Measurements from ENCODE around the gene GPR33. TPM values are rescaled to one million over a fixed set of nuclear protein-coding genes. Genes with fewer than 3 reads are reported as not detected.

The GPR33 gene, protein sequence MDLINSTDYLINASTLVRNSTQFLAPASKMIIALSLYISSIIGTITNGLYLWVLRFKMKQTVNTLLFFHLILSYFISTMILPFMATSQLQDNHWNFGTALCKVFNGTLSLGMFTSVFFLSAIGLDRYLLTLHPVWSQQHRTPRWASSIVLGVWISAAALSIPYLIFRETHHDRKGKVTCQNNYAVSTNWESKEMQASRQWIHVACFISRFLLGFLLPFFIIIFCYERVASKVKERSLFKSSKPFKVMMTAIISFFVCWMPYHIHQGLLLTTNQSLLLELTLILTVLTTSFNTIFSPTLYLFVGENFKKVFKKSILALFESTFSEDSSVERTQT
- total RNA-seq = not detected

DNA sequence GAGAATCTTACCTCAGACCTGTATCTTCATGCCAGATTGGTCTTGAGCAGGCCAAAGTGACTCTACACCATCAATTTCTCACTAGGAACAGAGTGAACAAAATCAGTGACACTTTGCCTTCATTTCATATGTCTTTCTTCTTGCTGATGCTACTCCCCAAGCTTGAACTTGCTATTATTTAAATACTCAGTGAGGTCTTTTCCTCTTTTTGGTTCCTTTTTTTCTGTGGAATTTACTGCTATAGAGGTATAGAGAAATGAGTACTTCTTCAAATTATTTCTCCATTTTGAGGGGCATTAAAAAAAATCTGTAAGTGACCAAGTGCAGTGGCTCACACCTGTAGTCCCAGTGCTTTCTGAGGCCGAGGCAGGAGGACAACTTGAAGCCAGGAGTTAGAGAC, at the start of gene GPR33:
GPR33 (minus strand) TSS at position 154 of the 400 bp plus-strand sequence. CDS start 4,074 bp downstream, outside the sequence.
- Mint-ChIP-seq H3K9me3 (no peaks in the 10 kb centered on the region), H3K27me3 (peaks cover 4% of the 10 kb centered on the region), H3K4me1 (no peaks in the 10 kb centered on the region), H3K4me3 (no peak within 1 kb of the TSS), H3K27ac (no peak within 1 kb of the TSS), H3K36me3 (ENCODE audit: low read depth) (no peaks in the 10 kb centered on the region)
- no peak for ATAC-seq (replicated peaks)

DNA sequence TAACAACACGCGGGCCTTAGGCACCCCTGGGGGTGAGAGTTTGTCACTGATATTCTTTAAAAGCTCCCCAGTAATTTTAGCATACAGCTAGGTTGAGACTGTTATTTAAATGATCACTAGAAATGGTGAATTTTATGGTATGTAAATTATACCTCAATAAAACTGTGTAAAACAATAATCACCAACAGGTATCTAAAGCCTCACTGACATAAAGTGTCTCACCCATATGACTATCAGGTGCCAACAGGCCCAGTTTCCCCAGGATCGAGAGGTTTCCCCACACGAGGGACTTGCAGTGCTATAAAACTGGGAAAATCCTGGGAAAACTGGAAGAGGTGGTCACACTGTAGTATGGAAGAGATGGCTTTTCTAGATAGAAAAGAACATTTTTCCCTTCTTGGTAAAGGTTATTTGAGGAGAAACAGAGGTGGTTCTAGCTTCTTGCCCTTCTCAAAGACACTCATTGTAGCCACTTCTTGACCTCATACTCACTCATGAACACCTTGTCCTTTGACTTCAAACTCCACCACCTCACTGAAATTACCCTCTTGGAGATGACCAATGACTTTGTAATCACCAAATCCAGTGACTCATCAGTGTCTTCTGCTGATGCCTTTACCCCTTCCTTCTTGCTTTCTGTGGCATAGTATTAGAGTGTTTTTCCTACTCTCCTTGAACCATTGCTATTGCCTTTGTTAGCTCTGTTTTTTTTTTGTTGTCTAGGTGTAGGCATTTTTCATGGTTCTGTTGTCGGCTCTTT, 48.5 kb upstream of the GPR33 start:
- Mint-ChIP-seq H3K4me3 (no peak overlapping the region), H3K9me3 (no peaks in the 10 kb centered on the region), H3K36me3 (ENCODE audit: low read depth) (no peaks in the 10 kb centered on the region), H3K4me1 (no peaks in the 10 kb centered on the region), H3K27ac (no peak overlapping the region), H3K27me3 (peaks cover 22% of the 10 kb centered on the region)
- peak; percentile 60 for ATAC-seq (replicated peaks)

DNA sequence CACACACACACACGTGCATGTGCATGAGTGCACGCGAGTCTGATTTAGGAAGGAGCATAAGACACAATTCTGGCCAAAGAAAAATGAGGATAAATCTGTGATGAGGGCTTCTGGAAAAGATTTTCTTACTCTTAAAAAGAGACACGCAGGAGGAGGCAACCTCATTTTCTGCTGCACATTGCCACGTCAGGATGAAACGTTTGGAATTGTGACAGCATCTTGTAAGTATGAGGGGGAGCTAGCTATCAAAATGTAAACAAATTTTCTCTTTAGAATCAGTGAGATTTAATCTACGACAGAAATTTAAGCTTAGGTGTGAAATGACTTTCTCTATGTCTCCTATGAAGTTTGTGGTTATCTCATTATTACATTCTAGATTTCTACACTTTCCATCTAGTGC, 42.3 kb upstream of the GPR33 start:
- H3K27ac Mint-ChIP-seq = no peak overlapping the region
- no peaks in the 10 kb centered on the region for H3K36me3 Mint-ChIP-seq (ENCODE audit: low read depth)
- no peaks in the 10 kb centered on the region for H3K4me1 Mint-ChIP-seq
- H3K9me3 Mint-ChIP-seq = no peaks in the 10 kb centered on the region
- no peak for ATAC-seq (replicated peaks)
- H3K4me3 Mint-ChIP-seq = no peak overlapping the region
- peaks cover 3% of the 10 kb centered on the region for H3K27me3 Mint-ChIP-seq

DNA sequence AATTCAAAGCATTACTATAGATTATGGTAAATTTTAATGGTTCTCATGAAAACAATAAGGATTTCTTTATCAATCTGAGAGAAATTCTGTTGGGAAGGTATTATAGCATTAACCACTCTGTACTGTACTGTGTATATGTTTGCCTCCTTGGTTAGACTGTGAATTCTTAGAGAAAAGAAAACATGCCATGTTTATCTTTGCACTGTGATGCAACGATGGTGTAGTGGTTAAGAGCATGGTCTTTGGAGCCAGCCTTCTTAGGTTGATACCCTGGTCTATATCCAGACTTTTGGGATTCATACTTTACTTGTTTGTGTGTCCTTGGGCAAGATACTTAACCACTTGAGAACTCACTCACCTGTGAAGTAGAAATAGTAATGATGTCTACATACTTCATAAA, 41.2 kb upstream of the GPR33 start:
- Mint-ChIP-seq H3K36me3 (ENCODE audit: low read depth) (no peaks in the 10 kb centered on the region), H3K4me1 (no peaks in the 10 kb centered on the region), H3K9me3 (no peaks in the 10 kb centered on the region), H3K27me3 (no peaks in the 10 kb centered on the region), H3K4me3 (no peak overlapping the region), H3K27ac (no peak overlapping the region)
- no peak for ATAC-seq (replicated peaks)

DNA sequence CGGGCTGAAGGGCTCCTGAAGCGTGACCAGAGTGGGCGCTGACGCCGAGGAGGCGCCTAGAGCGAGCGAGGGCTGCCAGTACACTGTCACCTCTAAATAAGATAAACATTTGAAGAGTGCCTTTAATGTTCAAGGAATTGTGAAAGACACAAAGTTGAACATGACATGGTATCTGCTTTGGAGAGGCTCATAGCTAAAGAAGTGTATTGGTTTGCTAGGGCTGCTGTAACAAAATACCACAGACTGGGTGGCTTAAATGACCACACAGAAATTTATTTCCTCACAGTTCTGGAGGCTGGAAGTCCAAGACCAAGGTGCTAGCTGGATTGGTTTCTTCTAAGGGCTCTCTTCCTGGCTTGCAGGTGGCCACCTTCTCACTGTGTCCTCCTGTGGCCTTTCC, 39.7 kb upstream of the GPR33 start:
- Mint-ChIP-seq H3K4me3 (no peak overlapping the region), H3K9me3 (no peaks in the 10 kb centered on the region), H3K4me1 (no peaks in the 10 kb centered on the region), H3K36me3 (ENCODE audit: low read depth) (no peaks in the 10 kb centered on the region), H3K27ac (no peak overlapping the region), H3K27me3 (peaks cover 6% of the 10 kb centered on the region)
- ATAC-seq (replicated peaks) = no peak

DNA sequence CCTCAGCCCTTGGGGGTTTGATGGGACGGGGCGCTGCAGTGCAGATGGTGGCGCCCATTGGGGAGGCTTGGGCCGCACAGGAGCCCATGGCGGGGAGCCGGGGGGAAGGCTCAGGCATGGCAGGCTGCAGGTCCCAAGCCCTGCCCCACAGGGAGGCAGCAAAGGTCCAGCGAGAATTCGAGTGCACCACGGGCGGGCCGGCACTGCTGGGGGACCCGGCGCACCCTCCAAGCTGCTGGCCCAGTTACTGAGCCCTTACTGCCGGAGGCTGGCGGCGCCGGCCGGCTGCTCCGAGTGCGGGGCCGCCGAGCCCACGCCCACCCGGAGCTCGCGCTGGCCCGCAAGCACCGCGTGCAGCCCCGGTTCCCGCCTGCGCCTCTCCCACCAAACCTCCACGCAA, 39.2 kb upstream of the GPR33 start:
- no peaks in the 10 kb centered on the region for H3K9me3 Mint-ChIP-seq
- peaks cover 6% of the 10 kb centered on the region for H3K27me3 Mint-ChIP-seq
- H3K36me3 Mint-ChIP-seq (ENCODE audit: low read depth) = no peaks in the 10 kb centered on the region
- no peak overlapping the region for H3K27ac Mint-ChIP-seq
- H3K4me3 Mint-ChIP-seq = no peak overlapping the region
- ATAC-seq (replicated peaks) = no peak
- H3K4me1 Mint-ChIP-seq = no peaks in the 10 kb centered on the region

DNA sequence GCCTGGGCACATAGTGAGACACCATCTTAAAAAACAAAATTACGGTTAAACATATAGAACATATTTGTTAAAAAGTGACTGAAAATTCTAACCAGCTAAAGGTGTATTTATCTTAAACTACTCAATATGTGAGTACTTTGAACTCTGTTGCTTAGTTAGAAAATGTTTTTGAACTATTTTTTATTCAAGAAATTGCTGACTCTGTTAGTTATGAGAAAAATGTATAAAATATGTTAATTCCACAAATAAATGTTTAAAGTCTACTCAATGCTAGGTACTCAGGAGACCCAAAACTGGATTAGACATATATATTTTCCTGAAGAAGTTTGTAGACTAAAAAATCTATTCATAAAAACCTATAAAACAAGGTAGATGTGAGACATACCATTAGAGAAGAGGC, 23.0 kb upstream of the GPR33 start:
- ATAC-seq (replicated peaks) = no peak
- Mint-ChIP-seq H3K27ac (no peak overlapping the region), H3K9me3 (no peaks in the 10 kb centered on the region), H3K36me3 (ENCODE audit: low read depth) (no peaks in the 10 kb centered on the region), H3K4me3 (no peak overlapping the region), H3K27me3 (no peaks in the 10 kb centered on the region), H3K4me1 (no peaks in the 10 kb centered on the region)

DNA sequence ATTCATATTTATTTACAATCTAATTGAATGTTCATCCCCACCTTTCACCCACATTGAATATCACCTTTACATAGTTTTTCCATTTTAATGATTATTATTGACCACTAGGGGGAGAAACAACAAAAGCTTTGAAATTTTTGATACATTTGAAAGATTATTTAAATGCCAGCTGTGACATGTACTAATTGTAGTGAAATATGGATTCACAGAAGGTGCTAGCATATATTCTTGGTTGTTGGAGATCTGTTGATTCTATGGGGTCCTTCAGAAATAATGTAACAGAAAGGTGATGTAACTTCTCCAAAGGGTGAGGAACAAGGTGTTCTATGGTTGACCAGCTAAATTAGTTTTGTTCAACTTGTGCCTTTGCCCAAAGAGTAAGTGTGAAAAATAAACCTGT, 22.4 kb upstream of the GPR33 start:
- no peaks in the 10 kb centered on the region for H3K4me1 Mint-ChIP-seq
- no peak overlapping the region for H3K4me3 Mint-ChIP-seq
- no peak for ATAC-seq (replicated peaks)
- no peaks in the 10 kb centered on the region for H3K27me3 Mint-ChIP-seq
- no peak overlapping the region for H3K27ac Mint-ChIP-seq
- H3K36me3 Mint-ChIP-seq (ENCODE audit: low read depth) = no peaks in the 10 kb centered on the region
- H3K9me3 Mint-ChIP-seq = no peaks in the 10 kb centered on the region

DNA sequence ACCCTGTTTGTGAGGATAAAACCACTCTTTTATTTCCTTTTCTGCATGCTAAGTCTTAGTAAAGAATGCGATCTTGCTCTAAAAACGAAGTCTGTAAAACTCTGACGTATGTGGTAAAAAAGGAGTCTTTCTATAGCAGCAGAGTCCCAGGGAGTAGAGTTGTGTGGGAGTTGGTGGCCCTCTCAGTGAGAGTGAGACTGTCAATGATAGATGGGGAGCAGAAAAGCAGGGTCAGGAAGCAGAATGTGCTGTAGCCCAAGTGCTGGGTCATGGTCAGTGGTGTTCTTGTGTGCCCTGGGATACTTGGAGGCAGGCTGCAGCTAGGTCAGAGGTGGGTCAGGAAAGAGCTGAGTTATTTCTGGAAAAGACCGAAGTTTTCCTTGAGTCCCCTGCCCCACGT, 20.3 kb upstream of the GPR33 start:
- no peaks in the 10 kb centered on the region for H3K36me3 Mint-ChIP-seq (ENCODE audit: low read depth)
- no peaks in the 10 kb centered on the region for H3K27me3 Mint-ChIP-seq
- H3K9me3 Mint-ChIP-seq = no peaks in the 10 kb centered on the region
- H3K27ac Mint-ChIP-seq = no peak overlapping the region
- no peak overlapping the region for H3K4me3 Mint-ChIP-seq
- ATAC-seq (replicated peaks) = no peak
- no peaks in the 10 kb centered on the region for H3K4me1 Mint-ChIP-seq

DNA sequence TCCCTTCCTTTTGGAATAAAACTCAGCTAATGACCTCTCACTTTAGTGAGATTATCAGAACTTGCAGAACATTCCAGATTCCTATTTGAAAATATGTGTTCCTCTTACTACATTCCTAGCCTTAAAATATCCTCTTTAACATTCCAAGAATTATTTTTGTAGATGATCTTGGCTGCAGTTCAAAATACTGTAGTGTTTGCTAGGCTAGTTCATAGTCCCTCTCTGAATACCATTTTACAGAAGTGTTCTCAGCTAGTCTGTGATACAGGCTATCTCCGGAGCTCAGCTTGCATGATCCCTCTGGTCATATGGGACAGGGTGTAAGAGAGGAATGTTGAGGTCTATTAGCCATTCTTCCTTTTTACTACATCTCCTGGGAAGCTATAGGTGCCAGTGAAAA, 17.6 kb upstream of the GPR33 start:
- Mint-ChIP-seq H3K36me3 (ENCODE audit: low read depth) (no peaks in the 10 kb centered on the region), H3K27ac (no peak overlapping the region), H3K4me1 (no peaks in the 10 kb centered on the region), H3K27me3 (no peaks in the 10 kb centered on the region), H3K9me3 (no peaks in the 10 kb centered on the region), H3K4me3 (no peak overlapping the region)
- ATAC-seq (replicated peaks) = no peak

DNA sequence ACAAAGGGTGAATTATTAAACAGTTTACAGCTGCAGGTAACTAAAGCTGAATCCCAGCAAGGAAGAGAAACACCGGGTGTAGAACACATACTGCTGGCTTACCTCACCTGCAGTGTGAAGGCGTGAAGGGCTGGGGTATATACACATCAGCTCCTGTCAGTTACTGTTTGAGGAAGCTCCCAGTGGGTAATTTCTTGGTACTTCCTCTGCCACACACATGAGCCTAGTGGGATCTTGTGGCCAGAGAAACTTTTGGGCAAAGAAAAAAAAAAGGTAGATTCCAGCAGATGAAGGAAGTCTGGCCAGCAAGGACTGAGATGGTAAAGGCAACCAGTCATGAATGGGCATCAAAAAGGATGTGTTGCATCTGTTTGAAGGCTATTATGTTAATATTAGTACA, 14.0 kb upstream of the GPR33 start:
- H3K4me1 Mint-ChIP-seq = no peaks in the 10 kb centered on the region
- H3K27me3 Mint-ChIP-seq = peaks cover 5% of the 10 kb centered on the region
- no peak for ATAC-seq (replicated peaks)
- H3K4me3 Mint-ChIP-seq = no peak overlapping the region
- H3K36me3 Mint-ChIP-seq (ENCODE audit: low read depth) = no peaks in the 10 kb centered on the region
- no peaks in the 10 kb centered on the region for H3K9me3 Mint-ChIP-seq
- H3K27ac Mint-ChIP-seq = no peak overlapping the region

DNA sequence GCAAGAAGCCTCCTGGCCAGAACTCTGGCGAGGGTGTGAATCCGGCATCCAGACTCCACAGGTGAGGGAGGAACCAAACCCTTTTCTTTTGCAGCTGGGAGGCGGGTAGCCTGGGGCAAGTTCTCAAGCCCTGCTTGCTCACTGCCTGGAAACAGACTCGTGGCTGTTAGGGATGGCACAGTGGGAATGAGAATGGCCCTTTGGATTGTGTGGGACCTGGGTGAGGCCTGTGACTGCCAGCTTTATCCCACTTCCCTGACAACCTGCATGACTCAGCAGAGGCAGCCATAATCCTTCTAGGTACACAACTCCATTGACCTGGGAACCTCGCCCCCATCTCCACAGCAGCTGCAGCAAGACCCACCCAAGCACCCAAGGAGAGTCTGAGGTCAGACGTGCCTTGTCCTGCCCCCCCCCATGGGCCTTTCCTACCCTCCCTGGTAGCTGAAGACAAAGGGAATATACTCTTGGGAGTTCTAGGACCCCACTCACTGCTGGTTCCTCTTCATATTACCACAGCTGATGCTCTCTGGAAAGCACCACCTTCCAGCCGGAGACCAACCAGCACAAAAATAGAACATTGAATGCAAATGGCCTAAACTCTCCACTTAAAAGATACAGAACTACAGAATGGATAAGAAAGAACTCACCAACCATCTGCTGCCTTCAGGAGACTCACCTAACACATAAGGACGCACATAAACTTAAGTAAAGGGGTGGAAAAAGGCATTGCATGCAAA, 5.1 kb upstream of the GPR33 start:
- Mint-ChIP-seq H3K4me1 (no peaks in the 10 kb centered on the region), H3K9me3 (no peaks in the 10 kb centered on the region), H3K27me3 (peaks cover 14% of the 10 kb centered on the region), H3K36me3 (ENCODE audit: low read depth) (no peaks in the 10 kb centered on the region), H3K4me3 (no peak overlapping the region), H3K27ac (no peak overlapping the region)
- ATAC-seq (replicated peaks) = no peak

DNA sequence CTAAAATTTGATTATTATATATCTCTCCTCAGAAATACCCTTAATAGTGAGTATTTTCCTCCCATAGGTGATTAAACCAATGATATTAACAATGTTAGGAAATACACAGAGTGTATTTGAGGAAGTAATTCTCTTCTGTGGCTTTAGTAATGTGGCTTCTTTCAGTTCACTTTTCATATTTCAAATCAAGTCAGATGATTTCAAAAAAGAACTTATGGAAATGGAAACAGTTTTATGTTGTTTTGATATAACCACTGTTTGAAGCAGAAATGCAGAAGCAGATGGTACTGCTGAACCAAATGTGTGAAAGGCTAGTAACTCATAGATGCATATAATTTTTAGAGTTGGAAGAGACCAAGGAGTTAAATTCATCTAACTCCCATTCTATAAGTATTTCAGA, 1.9 kb upstream of the GPR33 start:
- Mint-ChIP-seq H3K27ac (no peak overlapping the region), H3K4me1 (no peaks in the 10 kb centered on the region), H3K27me3 (peaks cover 4% of the 10 kb centered on the region), H3K9me3 (no peaks in the 10 kb centered on the region), H3K36me3 (ENCODE audit: low read depth) (no peaks in the 10 kb centered on the region), H3K4me3 (no peak overlapping the region)
- ATAC-seq (replicated peaks) = no peak

DNA sequence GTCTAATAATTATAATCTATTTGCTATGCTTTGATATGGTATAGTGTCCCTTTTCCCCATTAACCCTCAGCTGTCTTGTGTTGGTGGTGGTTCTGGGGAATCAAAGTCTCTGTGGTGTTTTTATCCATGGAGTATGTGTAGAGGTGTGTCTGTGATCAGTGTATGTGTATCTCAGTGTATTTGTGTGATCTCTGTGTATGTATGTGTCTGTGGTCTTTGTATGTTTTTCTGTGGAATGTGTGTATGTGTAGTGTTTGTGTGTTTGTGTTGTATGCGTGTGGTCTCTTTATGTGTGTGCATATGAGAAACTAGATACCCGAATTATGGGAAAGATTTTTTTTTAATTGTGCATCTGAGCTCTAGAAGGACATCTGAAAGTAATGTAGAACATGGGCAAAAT, 1.1 kb downstream of the GPR33 start:
- ATAC-seq (replicated peaks) = no peak
- H3K27me3 Mint-ChIP-seq = no peaks in the 10 kb centered on the region
- H3K27ac Mint-ChIP-seq = no peak overlapping the region
- H3K36me3 Mint-ChIP-seq (ENCODE audit: low read depth) = no peaks in the 10 kb centered on the region
- H3K4me3 Mint-ChIP-seq = no peak overlapping the region
- H3K4me1 Mint-ChIP-seq = no peaks in the 10 kb centered on the region
- no peaks in the 10 kb centered on the region for H3K9me3 Mint-ChIP-seq

DNA sequence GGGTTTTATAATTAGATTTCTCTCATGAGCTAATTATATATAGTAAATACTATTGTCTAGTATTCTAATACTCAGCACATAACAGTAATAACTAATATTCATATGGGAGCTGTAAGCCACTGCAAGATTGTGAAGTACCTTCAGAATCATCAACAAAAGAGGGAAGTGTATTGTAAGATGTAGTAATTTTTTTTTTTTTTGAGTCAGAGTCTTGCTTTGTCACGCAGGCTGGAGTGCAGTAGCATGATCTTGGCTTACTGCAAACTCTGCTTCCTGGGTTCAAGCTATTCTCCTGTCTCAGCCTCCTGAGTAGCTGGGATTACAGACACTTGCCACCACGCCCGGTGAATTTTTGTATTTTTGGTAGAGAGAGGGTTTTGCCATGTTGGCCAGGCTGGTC, 3.1 kb downstream of the GPR33 start:
- ATAC-seq (replicated peaks) = no peak
- H3K27ac Mint-ChIP-seq = no peak overlapping the region
- no peaks in the 10 kb centered on the region for H3K4me1 Mint-ChIP-seq
- H3K9me3 Mint-ChIP-seq = no peaks in the 10 kb centered on the region
- H3K36me3 Mint-ChIP-seq (ENCODE audit: low read depth) = no peaks in the 10 kb centered on the region
- no peak overlapping the region for H3K4me3 Mint-ChIP-seq
- H3K27me3 Mint-ChIP-seq = peaks cover 4% of the 10 kb centered on the region
